ENCODE data around the gene ELAVL2. TPM values are rescaled to one million over a fixed set of nuclear protein-coding genes. Genes with fewer than 3 reads are reported as not detected.

Gene ELAVL2
- total RNA-seq, 1 donor from 2014 or later: 0.51 TPM

- no peak for TF ChIP-seq CTCF (IDR thresholded peaks at IDR 0.05)
- Mint-ChIP-seq H3K36me3 (ENCODE audit: unreplicated experiment) (no peaks in the 10 kb centered on the region), H3K27ac (ENCODE audit: unreplicated experiment) (no peak overlapping the region), H3K27me3 (ENCODE audit: unreplicated experiment) (no peaks in the 10 kb centered on the region), H3K4me1 (ENCODE audit: unreplicated experiment) (peaks cover 3% of the 10 kb centered on the region), H3K4me3 (ENCODE audit: unreplicated experiment) (no peak overlapping the region), H3K9me3 (ENCODE audit: unreplicated experiment) (no peaks in the 10 kb centered on the region)
- no peak for DNase-seq (ENCODE audit: extremely low spot score, unreplicated experiment)
These were observed 78.7 kb downstream of the ELAVL2 start for GRCh38 chr9:23747088-23748075.

- TF ChIP-seq CTCF (IDR thresholded peaks at IDR 0.05): no peak
- no peak overlapping the region for H3K4me3 Mint-ChIP-seq (ENCODE audit: unreplicated experiment)
- no peaks in the 10 kb centered on the region for H3K9me3 Mint-ChIP-seq (ENCODE audit: unreplicated experiment)
- no peaks in the 10 kb centered on the region for H3K27me3 Mint-ChIP-seq (ENCODE audit: unreplicated experiment)
- H3K27ac Mint-ChIP-seq (ENCODE audit: unreplicated experiment): no peak overlapping the region
- peaks cover 2% of the 10 kb centered on the region for H3K4me1 Mint-ChIP-seq (ENCODE audit: unreplicated experiment)
- DNase-seq (ENCODE audit: extremely low spot score, unreplicated experiment): no peak
- no peaks in the 10 kb centered on the region for H3K36me3 Mint-ChIP-seq (ENCODE audit: unreplicated experiment)
These were observed 79.7 kb downstream of the ELAVL2 start for GRCh38 chr9:23746317-23746716.

GRCh38 chr9:23743036-23743435 lies 83.0 kb downstream of the ELAVL2 start:
- no peaks in the 10 kb centered on the region for H3K27me3 Mint-ChIP-seq (ENCODE audit: unreplicated experiment)
- no peak for TF ChIP-seq CTCF (IDR thresholded peaks at IDR 0.05)
- no peak overlapping the region for H3K27ac Mint-ChIP-seq (ENCODE audit: unreplicated experiment)

GRCh38 chr9:23741351-23741750 lies 84.7 kb downstream of the ELAVL2 start:
- no peak for DNase-seq (ENCODE audit: extremely low spot score, unreplicated experiment)
- no peak overlapping the region for H3K27ac Mint-ChIP-seq (ENCODE audit: unreplicated experiment)
- H3K27me3 Mint-ChIP-seq (ENCODE audit: unreplicated experiment): no peaks in the 10 kb centered on the region
- no peaks in the 10 kb centered on the region for H3K36me3 Mint-ChIP-seq (ENCODE audit: unreplicated experiment)
- H3K4me3 Mint-ChIP-seq (ENCODE audit: unreplicated experiment): no peak overlapping the region
- no peak for TF ChIP-seq CTCF (IDR thresholded peaks at IDR 0.05)
- no peaks in the 10 kb centered on the region for H3K4me1 Mint-ChIP-seq (ENCODE audit: unreplicated experiment)
- H3K9me3 Mint-ChIP-seq (ENCODE audit: unreplicated experiment): peaks cover 4% of the 10 kb centered on the region

More at GRCh38 chr9:23743036-23743435, 83.0 kb downstream of the ELAVL2 start:
- DNase-seq (ENCODE audit: extremely low spot score, unreplicated experiment): no peak
- Mint-ChIP-seq H3K4me1 (ENCODE audit: unreplicated experiment) (no peaks in the 10 kb centered on the region), H3K9me3 (ENCODE audit: unreplicated experiment) (no peaks in the 10 kb centered on the region), H3K36me3 (ENCODE audit: unreplicated experiment) (no peaks in the 10 kb centered on the region), H3K4me3 (ENCODE audit: unreplicated experiment) (no peak overlapping the region)

- Mint-ChIP-seq H3K4me1 (ENCODE audit: unreplicated experiment) (no peaks in the 10 kb centered on the region), H3K9me3 (ENCODE audit: unreplicated experiment) (peaks cover 4% of the 10 kb centered on the region)
These were observed 85.5 kb downstream of the ELAVL2 start for GRCh38 chr9:23740531-23740930.

More at GRCh38 chr9:23740531-23740930, 85.5 kb downstream of the ELAVL2 start:
- no peak for DNase-seq (ENCODE audit: extremely low spot score, unreplicated experiment)
- Mint-ChIP-seq H3K27ac (ENCODE audit: unreplicated experiment) (no peak overlapping the region), H3K4me3 (ENCODE audit: unreplicated experiment) (no peak overlapping the region), H3K36me3 (ENCODE audit: unreplicated experiment) (no peaks in the 10 kb centered on the region), H3K27me3 (ENCODE audit: unreplicated experiment) (no peaks in the 10 kb centered on the region)
- no peak for TF ChIP-seq CTCF (IDR thresholded peaks at IDR 0.05)

Measured in osteocyte (in vitro differentiated cells).